Body of pancreas (tissue), 4 donors: ENCODE measurements around the gene CRYGN. TPM values are rescaled to one million over a fixed set of nuclear protein-coding genes. Genes with fewer than 3 reads are reported as not detected.
A peak's percentile ranks its signal among the peaks of the same experiment; 100 is the strongest.

Experiments used
- ATAC-seq: fragments of 150-250 bp; one replicate; pipeline ENCODE4 v1.9.1; 2016
- DNase-seq, 4 donors: peaks; one replicate each; pipeline ENCODE4 v3.0.0-alpha.2; 2019
- H3K27ac ChIP-seq, 4 donors: fragments of 200-600 bp; sonication (generic); 1 replicate in 3 of 4; 2 replicates in 1 of 4; pipeline versions ENCODE4 v1.5.1 to v1.6.1; 2016 to 2019; ENCODE audit warnings: mild to moderate bottlenecking in 1 of 4, mixed read lengths in 1 of 4, moderate library complexity in 1 of 4
- H3K27me3 ChIP-seq, 2 donors: fragments of 200-600 bp; sonication (generic); one replicate each; pipeline ENCODE4 v1.6.0; 2016; ENCODE audit warnings: mild to moderate bottlenecking in 1 of 2
- H3K36me3 ChIP-seq, 2 donors: fragments of 200-600 bp; sonication (generic); replicated peaks in 1 of 2; 2 replicates each; pipeline ENCODE4 v1.5.1; 2016; ENCODE audit warnings: low read depth in 2 of 2; ENCODE audit not compliant: insufficient read depth in 1 of 2
- H3K4me1 ChIP-seq: fragments of 200-600 bp; sonication (generic); one replicate; pipeline ENCODE4 v1.6.0; 2016
- H3K4me3 ChIP-seq, 2 donors: fragments of 200-600 bp; sonication (generic); 1 replicate in 1 of 2; 2 replicates in 1 of 2; pipeline ENCODE4 v1.5.1; 2016 to 2019
- H3K9me3 ChIP-seq, 3 donors: fragments of 200-600 bp; sonication (generic); 1 replicate in 2 of 3; 2 replicates in 1 of 3; pipeline ENCODE4 v1.5.1; 2016
- CTCF ChIP-seq, 7 experiments: fragments of 450-650 bp in 4 of 7; fragments of 200-600 bp in 3 of 7; sonication (generic) in 3 of 7; IDR thresholded peaks; one replicate each; pipeline ENCODE4 v1.5.1; 2016 to 2019; ENCODE audit warnings: antibody characterized with exemption in 7 of 7
- POLR2A ChIP-seq, 3 donors: fragments of 450-650 bp; IDR thresholded peaks; one replicate each; pipeline ENCODE4 v1.6.1; 2016; ENCODE audit warnings: antibody characterized with exemption in 3 of 3, mild to moderate bottlenecking in 2 of 3
- WGBS, 2 donors: methylation state at CpG; one replicate each; pipeline ENCODE4 v1.1.5; 2017; 5-methylcytosine and 5-hydroxymethylcytosine counted together
- intact Hi-C: fragments of 100-400 bp; cut with DNase I; formaldehyde crosslinking; loops from one replicate; pipeline ENCODE4 v1.15.1; 2023
- total RNA-seq, 2 donors: library from RNA; depleted of rRNA; stranded (reverse); fragments of >200 nt; gene quantifications; one replicate each; pipeline ENCODE4 v1.1.0, GENCODE V29; 2016

CRYGN gene
- total RNA-seq, 2 donors from 2014 or later = not detected

- Histone ChIP-seq H3K4me1 (no peaks in the 10 kb centered on the region), H3K27ac (no peak overlapping the region), H3K36me3 (no peaks in the 10 kb centered on the region), H3K4me3 (no peak overlapping the region), H3K27me3 (no peaks in the 10 kb centered on the region), H3K9me3 (no peaks in the 10 kb centered on the region)
- 87% methylated on average over 20 to 35 of the region's 35 CpGs for WGBS, 2 donors
- intact Hi-C loops = no loop called here
- DNase-seq (no peak), ATAC-seq (no peak)
- TF ChIP-seq POLR2A (IDR thresholded peaks at IDR 0.05) (no peak), CTCF (IDR thresholded peaks at IDR 0.05) (no peak)
Observed at GRCh38 chr7:151394076-151395035, 45.6 kb downstream of the CRYGN start.

DNA sequence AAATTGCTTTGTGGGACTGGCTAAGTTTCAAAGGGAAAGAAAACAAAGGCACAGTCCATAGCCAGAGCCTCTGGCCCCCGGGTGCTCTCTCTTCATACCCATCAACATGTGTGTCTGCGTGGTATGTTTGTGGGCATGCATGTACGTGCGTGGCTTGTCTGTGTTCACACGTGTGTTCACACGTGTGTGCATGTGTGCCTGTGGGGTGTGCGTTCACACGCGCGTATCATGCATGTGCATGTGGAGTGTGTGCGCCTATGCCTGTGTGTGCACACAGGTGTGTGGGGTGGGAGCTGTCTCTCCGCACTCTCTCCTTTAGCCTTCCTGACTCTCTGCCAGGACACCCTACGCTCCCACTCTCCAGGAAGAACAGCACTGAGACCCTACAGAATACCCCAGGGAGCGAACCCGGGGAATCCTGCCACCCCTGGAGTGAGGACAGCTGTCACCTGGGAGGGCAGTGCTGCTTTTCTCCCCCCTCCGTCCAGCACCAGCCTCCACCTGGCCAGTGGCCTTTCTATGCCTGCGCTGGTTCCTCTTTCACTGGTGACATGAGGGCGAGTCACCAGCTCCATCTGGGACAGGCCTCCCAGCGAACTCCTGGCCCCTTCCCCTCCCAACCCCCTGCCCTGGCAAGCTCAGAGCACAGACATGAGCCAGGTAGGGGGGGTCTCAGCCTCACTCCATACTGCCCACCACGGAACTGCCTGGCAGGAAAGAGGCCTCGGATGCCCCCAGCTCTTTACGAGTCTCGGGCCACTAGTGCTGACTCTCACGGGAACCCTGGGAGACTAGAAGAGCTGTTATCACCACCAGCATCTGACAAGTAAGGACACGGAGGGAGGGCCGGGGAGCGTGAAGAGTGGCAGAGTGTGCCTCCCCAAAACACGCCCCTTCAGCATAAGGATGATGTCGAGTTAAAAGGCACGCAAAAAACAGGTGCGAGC, 46.6 kb downstream of the CRYGN start:
- Histone ChIP-seq H3K36me3 (no peaks in the 10 kb centered on the region), H3K9me3 (no peaks in the 10 kb centered on the region), H3K4me1 (no peaks in the 10 kb centered on the region), H3K27me3 (no peaks in the 10 kb centered on the region), H3K4me3 (no peak overlapping the region), H3K27ac (no peak overlapping the region)
- DNase-seq (no peak), ATAC-seq (no peak)
- no peak for TF ChIP-seq POLR2A (IDR thresholded peaks at IDR 0.05)
- TF ChIP-seq CTCF (IDR thresholded peaks at IDR 0.05) = no peak
- intact Hi-C loops = no loop called here
- WGBS, 2 donors = 66 to 74% methylated on average over 18 to 31 of the region's 31 CpGs

- H3K27me3 ChIP-seq = no peaks in the 10 kb centered on the region
- WGBS, 2 donors = 71 to 79% methylated on average over 11 to 13 of the region's 13 CpGs
- no peak overlapping the region for H3K27ac ChIP-seq
- no peaks in the 10 kb centered on the region for H3K36me3 ChIP-seq
- no peak overlapping the region for H3K4me3 ChIP-seq
- H3K4me1 ChIP-seq = no peaks in the 10 kb centered on the region
- no peak for DNase-seq
- H3K9me3 ChIP-seq = no peaks in the 10 kb centered on the region
- no peak for ATAC-seq
- intact Hi-C loops = no loop called here
- TF ChIP-seq POLR2A (IDR thresholded peaks at IDR 0.05) = no peak
- no peak for TF ChIP-seq CTCF (IDR thresholded peaks at IDR 0.05)
Observed at GRCh38 chr7:151392426-151392825, 47.5 kb downstream of the CRYGN start.

DNA sequence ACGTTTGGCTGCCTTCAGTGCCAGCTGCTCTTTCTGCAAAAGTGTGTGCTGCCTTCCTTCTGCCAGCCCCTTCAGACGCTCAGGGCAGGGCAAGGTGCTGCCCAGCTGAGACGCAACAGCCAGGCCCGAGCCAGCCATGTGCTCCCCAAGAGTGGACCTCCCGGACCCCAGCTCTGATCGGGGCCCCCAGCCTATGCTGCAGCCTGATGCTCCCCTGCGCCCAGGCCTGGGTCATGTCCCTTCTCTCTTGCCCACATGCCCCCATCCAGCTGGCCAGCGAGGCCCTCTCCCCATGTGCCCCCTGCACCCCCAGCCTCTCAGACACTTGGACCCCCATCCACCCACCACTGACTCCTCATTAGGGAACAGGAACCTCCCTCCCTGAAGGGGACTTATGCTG, 47.9 kb downstream of the CRYGN start:
- Histone ChIP-seq H3K4me1 (no peaks in the 10 kb centered on the region), H3K9me3 (no peaks in the 10 kb centered on the region), H3K27me3 (no peaks in the 10 kb centered on the region), H3K36me3 (no peaks in the 10 kb centered on the region), H3K27ac (no peak overlapping the region), H3K4me3 (no peak overlapping the region)
- ATAC-seq = no peak
- DNase-seq = peak in 1 of 4 donors; percentile 10
- 79 to 92% methylated on average over 4 to 8 of the region's 8 CpGs for WGBS, 2 donors
- intact Hi-C loops = no loop called here
- TF ChIP-seq CTCF (IDR thresholded peaks at IDR 0.05) (no peak), POLR2A (IDR thresholded peaks at IDR 0.05) (no peak)
